GM12872 (cell line): ENCODE measurements around the gene CTDP1.

Experiments used
- CTCF ChIP-seq: IDR thresholded peaks from 3 replicates; pipeline ENCODE4 v1.5.1; 2011; ENCODE audit warnings: low read depth, mild to moderate bottlenecking, low read length, moderate library complexity; ENCODE audit not compliant: insufficient read depth

Gene CTDP1

DNA sequence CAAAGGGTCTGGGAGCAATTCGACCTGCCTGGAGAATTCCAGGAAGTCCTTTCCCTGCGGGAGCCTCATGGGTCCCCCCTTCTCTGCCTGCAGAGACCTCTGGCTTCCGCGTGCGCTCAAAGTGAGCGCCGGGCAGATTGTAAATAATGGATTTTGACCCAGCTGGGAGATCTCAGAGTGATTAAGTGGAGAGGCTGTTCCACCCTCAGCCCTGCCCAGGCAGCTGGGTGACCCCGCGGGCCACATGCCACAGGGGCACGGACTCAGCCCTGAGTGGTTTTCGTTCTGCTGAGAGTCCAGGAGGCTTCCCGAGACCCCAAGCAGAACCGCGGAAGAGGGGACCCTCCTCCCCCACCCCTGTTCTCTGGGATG, 119.4 kb downstream of the CTDP1 start:
- no peak for TF ChIP-seq CTCF

GRCh38 chr18:79799619-79800370, 120.2 kb downstream of the CTDP1 start:
- TF ChIP-seq CTCF: no peak

DNA sequence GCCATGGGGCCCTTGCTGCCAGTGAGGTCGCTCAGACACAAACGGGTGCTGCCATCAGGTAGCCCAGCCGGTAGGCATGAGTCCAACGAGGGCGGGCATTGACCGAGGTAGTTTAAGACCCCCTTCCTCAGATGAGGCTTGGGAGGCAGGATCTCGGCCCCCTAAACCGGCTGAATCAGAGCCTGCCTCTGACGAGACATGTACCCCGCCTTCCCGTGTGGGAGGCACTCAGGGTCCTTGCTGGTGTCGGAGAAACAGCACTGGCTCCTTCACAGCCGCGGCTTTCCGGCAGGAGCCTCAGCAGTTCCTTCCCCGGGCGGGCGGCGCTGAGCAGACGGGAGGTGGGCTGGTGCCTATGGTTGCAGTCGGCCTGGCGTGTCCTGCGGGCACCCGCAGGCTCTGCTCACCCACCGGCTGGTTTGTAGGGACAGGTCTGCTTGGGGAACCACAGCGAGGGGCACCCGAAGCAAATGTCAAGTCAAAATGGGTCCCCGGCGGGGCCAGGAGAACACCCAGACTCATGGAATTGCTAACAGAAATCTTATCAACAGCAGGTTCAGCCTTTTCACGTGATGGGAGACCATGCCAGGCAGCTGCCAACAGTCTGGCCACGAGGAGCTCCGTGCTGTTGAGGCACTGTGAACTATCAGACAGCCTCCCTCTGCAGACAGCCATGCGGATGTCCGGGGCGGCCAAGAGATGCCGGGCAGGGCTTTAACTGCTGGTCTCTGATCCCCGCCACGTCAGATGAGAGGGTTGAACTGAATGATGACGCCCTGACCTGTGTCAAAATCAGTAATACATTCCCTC, 121.0 kb downstream of the CTDP1 start:
- no peak for TF ChIP-seq CTCF

DNA sequence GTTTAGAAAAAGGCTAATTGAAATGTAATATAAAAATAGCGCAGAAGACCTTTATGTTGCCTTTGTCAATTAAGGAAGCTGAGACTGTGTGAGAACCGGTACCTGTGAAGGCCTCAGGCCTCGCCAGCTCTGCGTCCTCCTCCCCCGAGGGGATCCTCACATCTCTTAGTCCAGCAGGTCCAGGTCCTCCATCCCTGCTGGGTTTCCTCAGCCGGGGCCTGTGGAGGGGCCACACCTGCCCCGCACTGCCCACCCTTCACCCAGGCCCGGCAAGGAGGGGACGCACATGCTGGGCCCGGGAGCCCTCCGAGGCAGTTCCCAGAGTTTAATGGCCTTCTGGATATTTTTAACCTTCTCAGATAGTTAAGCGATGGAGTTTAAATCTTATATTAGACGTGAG, 121.6 kb downstream of the CTDP1 start:
- TF ChIP-seq CTCF: no peak

DNA sequence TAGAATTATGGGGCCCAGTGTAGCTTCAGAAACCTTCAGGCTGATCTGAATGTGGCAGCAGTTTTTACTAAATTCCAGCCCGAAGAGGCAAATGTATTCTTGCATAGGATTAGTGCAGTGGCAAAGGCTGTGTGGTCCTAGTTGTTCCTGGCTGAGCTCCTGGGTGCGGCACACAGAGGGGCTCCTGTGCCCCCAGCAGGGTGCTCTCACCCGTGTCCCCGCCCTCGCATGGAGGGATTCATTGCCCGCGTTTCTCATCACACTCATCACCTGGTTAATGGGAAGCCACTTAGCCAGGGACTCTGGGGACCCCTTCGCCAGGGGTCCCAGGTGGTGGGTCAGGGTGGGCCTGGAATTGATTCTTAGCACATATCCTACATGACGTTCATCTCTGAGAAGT, 122.0 kb downstream of the CTDP1 start:
- TF ChIP-seq CTCF: no peak

DNA sequence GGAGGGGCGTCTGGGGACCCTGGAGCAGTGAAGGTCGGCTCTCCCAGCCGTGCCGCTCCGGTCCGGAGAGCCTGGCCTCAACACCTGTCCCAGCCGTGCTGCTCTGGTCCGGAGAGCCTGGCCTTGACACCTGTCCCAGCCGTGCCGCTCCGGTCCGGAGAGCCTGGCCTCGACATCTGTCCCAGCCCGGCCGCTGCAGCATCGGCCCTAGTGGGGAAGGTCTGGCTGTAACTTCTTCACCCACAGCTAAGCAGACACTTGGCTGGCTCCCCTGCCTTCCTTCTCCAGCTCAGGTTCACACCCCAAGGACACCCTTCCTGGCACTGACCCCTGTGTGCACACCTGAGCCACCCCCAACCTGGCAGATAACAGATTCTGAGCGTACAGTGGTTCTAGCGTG, 122.7 kb downstream of the CTDP1 start:
- no peak for TF ChIP-seq CTCF

GRCh38 chr18:79803611-79804051, 124.0 kb downstream of the CTDP1 start:
- TF ChIP-seq CTCF: no peak
